Activated CD4-positive, alpha-beta T cell treated with anti-CD3 and anti-CD28 coated beads, Interleukin-2, Interleukin-4, amounts not matched to agents 100 ng/mL and 50 ng/mL, durations not matched to agents 16 hours and 8 hours (primary cell): ENCODE data around the gene SHROOM4.

ENCODE experiments used
- DNase-seq: peaks from one replicate; pipeline ENCODE4 v3.0.0-alpha.2; 2020; ENCODE audit warnings: low spot score

The SHROOM4 gene

GRCh38 chrX:50618788-50619558 lies 195.0 kb downstream of the SHROOM4 start:
- no peak for DNase-seq

GRCh38 chrX:50617183-50617582 lies 196.8 kb downstream of the SHROOM4 start:
- DNase-seq: no peak

GRCh38 chrX:50615570-50616158 lies 198.3 kb downstream of the SHROOM4 start:
- DNase-seq: no peak

- no peak for DNase-seq
These were observed 199.5 kb downstream of the SHROOM4 start for GRCh38 chrX:50614460-50614859.

GRCh38 chrX:50613846-50614245 lies 200.1 kb downstream of the SHROOM4 start:
- no peak for DNase-seq

GRCh38 chrX:50609796-50610195 lies 204.2 kb downstream of the SHROOM4 start:
- no peak for DNase-seq

- DNase-seq: no peak
These were observed 207.6 kb downstream of the SHROOM4 start for GRCh38 chrX:50606300-50606950.

GRCh38 chrX:50596056-50596455 lies 217.9 kb downstream of the SHROOM4 start:
- DNase-seq: no peak

- DNase-seq: no peak
These were observed 219.2 kb downstream of the SHROOM4 start for GRCh38 chrX:50594788-50595187.

GRCh38 chrX:50586980-50587379 lies 227.0 kb downstream of the SHROOM4 start:
- DNase-seq: no peak

GRCh38 chrX:50586407-50586806 lies 227.6 kb downstream of the SHROOM4 start:
- DNase-seq: no peak

GRCh38 chrX:50581405-50581804 lies 232.6 kb downstream of the SHROOM4 start:
- DNase-seq: no peak

GRCh38 chrX:50579955-50580354 lies 234.0 kb downstream of the SHROOM4 start:
- DNase-seq: peak; percentile 57

GRCh38 chrX:50577326-50577725 lies 236.7 kb downstream of the SHROOM4 start:
- no peak for DNase-seq

GRCh38 chrX:50567636-50568035 lies 246.4 kb downstream of the SHROOM4 start:
- DNase-seq: no peak

- no peak for DNase-seq
These were observed 248.3 kb downstream of the SHROOM4 start for GRCh38 chrX:50565718-50566117.
